ENCODE measurements around the gene CTSD. TPM values are rescaled to one million over a fixed set of nuclear protein-coding genes. Genes with fewer than 3 reads are reported as not detected.

Gene CTSD
- total RNA-seq, 1 donor from 2014 or later: 109 TPM

GRCh38 chr11:1705126-1706052 lies 58.3 kb downstream of the CTSD start:
- Mint-ChIP-seq H3K4me1 (peaks cover 8% of the 10 kb centered on the region), H3K27me3 (ENCODE audit: low read depth) (peaks cover 4% of the 10 kb centered on the region), H3K4me3 (no peak overlapping the region), H3K36me3 (ENCODE audit: low read depth) (no peaks in the 10 kb centered on the region), H3K27ac (ENCODE audit: unreplicated experiment) (no peak overlapping the region), H3K9me3 (no peaks in the 10 kb centered on the region)
- no peak for DNase-seq (ENCODE audit: low read depth, low spot score)
- TF ChIP-seq CTCF (conservative IDR thresholded peaks at IDR 0.05): no peak

DNA sequence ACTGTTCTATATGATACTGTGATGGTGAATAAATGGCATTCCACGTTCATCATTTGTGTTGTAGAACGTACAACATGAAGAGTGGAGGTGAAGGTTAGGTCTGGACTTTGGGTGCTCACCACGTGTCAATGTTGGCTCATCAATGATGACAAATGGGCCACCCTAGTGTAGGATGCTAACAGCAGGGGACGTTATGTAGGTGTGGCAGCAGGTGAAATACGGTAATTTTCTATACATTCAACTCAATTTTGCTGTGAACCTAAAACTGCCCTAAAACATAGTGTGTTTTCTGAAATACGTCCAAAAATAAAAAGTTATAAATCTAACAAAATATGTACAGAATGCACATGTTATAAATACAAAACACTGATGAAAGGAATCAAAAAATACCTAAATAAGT lies 60.6 kb downstream of the CTSD start:
- Mint-ChIP-seq H3K36me3 (ENCODE audit: low read depth) (no peaks in the 10 kb centered on the region), H3K27me3 (ENCODE audit: low read depth) (peaks cover 5% of the 10 kb centered on the region), H3K27ac (ENCODE audit: unreplicated experiment) (no peak overlapping the region), H3K4me3 (no peak overlapping the region), H3K9me3 (no peaks in the 10 kb centered on the region), H3K4me1 (peaks cover 8% of the 10 kb centered on the region)
- no peak for DNase-seq (ENCODE audit: low read depth, low spot score)
- no peak for TF ChIP-seq CTCF (conservative IDR thresholded peaks at IDR 0.05)

Other genes with a start within 250 kb of the CTSD start
- 8.4 and 10.1 TPM in 2 replicates for gene DUSP8, start 191.7 kb downstream of the CTSD start, total RNA-seq
- not detected in 2 replicates for gene KRTAP5-1, start 178.6 kb downstream of the CTSD start, total RNA-seq
- not detected in 2 replicates for gene KRTAP5-2, start 165.6 kb downstream of the CTSD start, total RNA-seq
- gene KRTAP5-3, start 155.5 kb downstream of the CTSD start, total RNA-seq: not detected in 2 replicates
- not detected in 2 replicates for gene KRTAP5-4, start 141.8 kb downstream of the CTSD start, total RNA-seq
- gene KRTAP5-5, start 134.2 kb downstream of the CTSD start, total RNA-seq: not detected in 2 replicates
- gene KRTAP5-6, start 66.7 kb downstream of the CTSD start, total RNA-seq: not detected in 2 replicates
- gene IFITM10, start 13.3 kb downstream of the CTSD start, total RNA-seq: 0.66 TPM in 1 of 2 replicates, not detected in the other
- gene SYT8, start 71.1 kb upstream of the CTSD start, total RNA-seq: not detected in 2 replicates
- not detected in 2 replicates for gene TNNI2, start 75.1 kb upstream of the CTSD start, total RNA-seq
- gene LSP1, start 89.2 kb upstream of the CTSD start, total RNA-seq: not detected in 2 replicates
- not detected in 2 replicates for gene PRR33, start 128.0 kb upstream of the CTSD start, total RNA-seq
- not detected in 2 replicates for gene TNNT3, start 155.8 kb upstream of the CTSD start, total RNA-seq
- gene MRPL23, start 183.4 kb upstream of the CTSD start, total RNA-seq: 60.8 and 66.7 TPM in 2 replicates
- 71.3 and 71.8 TPM in 2 replicates for gene H19, start 233.9 kb upstream of the CTSD start, total RNA-seq

All from neural crest cell (in vitro differentiated cells).